HG02970 (cell line): ENCODE measurements around the gene NXPE2.
"Not testable (repeated sequence)": the region's sequence is repeated elsewhere in the genome, so short reads cannot be mapped to it uniquely, and the experiment has no call there.

ENCODE experiments used
- ATAC-seq: cut with Tn5 transposase; IDR thresholded peaks from one replicate; pipeline ENCODE4 v1.9.1; 2021; ENCODE audit warnings: mild to moderate bottlenecking, moderate library complexity, moderate number of reproducible peaks; ENCODE audit not compliant: unreplicated experiment, low FRiP score

NXPE2 gene

DNA sequence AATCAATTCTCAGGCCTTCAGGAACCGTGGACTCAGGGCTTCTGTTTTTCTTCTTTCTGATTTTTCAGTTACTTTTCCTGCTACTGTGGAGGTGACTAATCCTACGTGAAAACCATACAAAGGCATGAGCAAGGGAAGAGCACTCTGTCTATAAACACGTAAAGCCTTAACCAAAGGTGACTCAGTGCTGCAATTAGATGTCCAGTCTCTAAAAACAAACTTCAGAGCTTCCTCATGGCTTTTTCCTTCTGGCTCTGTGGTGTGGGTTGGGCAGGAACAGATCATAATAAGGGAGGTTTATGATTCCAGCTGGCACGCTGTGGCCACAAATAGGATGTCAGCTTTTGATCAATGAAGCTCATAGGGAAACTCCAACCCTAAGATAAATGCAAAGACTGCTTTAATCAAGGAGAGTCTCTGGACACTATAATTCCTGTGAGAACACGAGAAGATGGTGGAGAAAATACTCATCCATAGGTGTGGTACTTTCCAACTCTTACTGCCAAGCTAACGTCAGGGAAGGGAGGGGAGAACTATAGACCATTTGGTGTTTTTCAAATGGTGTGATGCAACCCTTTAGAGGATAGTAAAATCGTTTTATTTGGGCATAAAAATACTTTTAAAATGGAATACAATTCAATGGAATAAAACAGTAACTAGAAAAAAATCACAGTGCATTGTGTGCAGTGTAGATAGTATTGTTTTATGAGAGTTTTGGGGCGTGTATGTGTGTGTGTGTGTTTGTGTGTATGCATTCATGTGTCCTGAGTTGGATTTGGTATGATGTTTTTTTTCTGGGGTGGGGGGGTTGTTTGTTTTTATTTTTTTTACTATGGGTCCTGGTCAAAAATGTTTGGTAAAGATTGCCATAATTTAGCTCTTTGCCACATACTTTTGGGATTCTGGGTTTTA lies at the start of gene NXPE2:
Gene NXPE2, plus strand, starts transcription at position 403 of the 912 bp plus-strand sequence. Its CDS starts 49 bp downstream, at position 452.
- ATAC-seq = no peak

DNA sequence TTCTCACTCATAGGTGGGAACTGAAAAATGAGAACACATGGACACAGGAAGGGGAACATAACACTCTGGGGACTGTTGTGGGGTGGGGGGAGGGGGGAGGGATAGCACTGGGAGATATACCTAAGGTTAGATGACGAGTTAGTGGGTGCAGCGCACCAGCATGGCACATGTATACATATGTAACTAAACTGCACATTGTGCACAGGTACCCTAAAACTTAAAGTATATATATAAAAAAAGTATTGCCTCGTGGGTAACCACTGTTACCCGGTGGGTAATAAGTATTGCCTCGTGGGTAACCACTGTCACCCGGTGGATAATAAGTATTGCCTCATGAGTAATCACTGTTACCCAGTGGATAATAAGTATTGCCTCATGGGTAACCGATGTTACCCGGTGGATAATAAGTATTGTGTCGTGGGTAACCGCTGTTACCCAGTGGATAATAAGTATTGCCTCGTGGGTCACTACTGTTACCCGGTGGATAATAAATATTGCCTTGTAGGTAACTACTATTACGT lies 46.8 kb upstream of the NXPE2 start:
- not testable (repeated sequence) for ATAC-seq

DNA sequence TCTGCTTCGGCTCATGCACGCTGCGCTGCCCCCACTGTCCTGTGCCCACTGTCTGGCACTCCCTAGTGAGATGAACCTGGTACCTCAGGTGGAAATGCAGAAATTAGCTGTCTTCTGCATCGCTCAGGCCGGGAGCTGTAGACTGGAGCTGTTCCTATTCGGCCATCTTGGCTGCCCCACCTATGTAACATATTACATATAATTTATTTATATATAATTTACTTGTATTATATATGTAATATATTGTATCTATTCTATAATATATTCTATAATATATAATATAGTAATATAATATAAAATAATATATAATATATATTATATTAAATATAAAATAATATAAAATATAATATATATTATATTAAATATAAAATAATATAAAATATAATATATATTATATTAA lies 38.9 kb upstream of the NXPE2 start:
- not testable (repeated sequence) for ATAC-seq

DNA sequence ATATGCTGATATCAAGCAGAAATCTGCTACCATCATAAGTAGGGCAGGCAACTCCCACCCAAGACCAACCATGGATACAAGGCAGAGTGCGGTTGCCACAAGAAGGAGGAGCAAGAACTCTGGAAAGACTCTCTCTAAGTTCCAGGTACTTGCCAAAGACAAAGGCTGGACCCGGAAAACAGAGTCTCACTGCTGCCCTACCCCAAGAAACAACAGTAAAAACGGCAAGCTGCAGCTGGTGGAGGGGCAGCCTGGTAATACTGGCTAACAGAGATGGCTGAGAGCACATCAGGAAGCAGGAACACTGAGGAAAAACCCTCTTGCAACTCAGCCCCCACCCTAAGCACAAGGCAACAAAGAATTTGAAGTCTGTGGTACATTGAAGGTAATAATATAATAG lies 27.7 kb upstream of the NXPE2 start:
- no peak for ATAC-seq

DNA sequence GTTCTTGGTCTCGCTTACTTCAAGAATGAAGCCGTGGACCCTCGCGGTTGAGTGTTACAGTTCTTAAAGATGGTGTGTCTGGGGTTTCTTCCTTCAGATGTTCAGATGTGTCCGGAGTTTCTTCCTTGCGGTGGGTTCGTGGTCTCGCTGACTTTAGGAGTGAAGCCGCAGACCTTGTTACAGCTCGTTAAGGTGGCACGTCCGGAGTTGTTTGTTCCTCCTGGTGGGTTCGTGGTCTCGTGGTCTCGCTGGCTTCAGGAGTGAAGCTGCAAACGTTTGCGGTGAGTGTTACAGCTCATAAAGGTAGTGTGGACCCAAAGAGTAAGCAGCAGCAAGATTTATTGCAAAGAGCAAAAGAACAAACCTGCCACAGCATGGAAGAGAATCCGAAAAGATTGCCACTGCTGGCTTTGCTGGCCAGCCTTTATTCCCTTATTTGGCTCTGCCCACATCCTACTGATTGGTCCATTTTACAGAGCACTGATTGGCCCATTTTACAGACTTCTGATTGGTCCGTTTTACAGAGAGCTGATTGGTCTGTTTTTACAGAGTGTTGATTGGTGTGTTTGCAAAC lies 27.1 kb upstream of the NXPE2 start:
- no peak for ATAC-seq

DNA sequence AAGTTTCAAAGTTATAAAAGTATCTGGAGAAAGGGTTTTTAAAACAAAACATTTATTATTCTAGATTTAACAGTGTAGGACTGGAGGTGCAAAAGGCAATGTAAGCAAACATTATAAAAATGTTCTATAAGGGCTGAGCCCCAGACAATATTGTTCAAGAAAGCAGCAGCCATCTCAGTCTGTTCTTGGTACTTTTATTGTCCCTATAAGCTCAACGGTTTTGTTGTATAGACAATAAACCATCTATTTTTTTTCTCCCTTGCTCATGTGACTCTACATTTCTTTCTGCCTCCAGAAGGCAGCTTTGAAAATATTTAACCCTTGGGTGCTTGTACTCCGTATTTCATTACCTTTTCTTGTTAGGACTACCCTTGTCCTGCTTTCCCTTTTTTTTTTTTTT lies 25.2 kb upstream of the NXPE2 start:
- no peak for ATAC-seq

DNA sequence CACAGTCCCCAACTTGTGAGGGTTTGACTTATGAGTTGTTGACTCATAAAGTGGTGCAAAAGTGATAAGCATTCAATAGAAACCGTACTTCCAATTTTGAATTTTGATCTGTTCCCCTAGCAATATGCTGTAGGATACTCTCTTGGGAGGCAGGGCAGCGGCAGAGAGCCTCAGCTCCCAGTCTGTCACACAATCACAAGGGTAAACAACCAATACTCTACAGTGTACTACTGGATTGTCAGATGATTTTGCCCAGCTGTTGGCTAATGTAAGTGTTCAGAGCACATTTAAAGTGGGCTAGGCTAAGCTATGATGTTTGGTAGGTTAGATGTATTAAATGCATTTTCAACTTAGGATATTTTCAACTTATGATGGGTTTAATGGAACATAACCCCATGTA lies 13.7 kb upstream of the NXPE2 start:
- ATAC-seq = no peak

DNA sequence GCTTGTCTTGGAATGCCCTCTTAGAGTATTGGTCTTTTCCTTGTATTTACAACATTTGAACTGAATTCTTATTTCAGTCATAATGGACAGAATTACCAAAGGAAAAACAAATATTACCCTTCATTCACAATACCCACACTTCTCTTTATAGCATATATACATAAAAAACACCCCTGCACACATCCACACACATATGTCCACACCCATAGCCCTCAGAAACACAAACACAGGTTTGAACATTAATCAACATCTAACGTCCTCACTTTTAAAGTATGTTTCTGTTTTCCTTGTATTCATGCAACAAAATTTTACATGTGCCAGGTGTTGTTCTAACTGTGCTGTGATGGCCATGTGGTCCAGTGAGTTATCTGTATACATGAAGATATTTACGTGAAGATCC lies 11.6 kb upstream of the NXPE2 start:
- ATAC-seq = no peak

DNA sequence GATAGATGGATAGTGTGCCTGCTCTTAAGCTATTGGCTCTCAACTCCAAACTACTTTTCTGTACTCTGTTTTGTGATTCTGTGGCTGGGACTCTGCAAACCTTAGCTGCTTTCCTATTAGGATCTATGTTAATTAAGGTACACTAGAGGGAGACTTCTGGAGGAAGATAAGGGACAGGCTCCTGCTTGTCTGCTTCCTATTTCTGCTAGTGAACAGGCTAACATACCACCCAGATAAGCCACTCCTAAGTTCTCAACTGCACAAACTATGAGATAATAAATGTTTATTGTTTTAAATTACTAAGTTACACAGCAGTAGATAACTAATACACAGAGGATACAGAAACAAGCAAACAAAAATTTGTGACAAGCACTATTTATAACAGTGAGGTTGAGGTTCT lies 10.2 kb upstream of the NXPE2 start:
- ATAC-seq = no peak

DNA sequence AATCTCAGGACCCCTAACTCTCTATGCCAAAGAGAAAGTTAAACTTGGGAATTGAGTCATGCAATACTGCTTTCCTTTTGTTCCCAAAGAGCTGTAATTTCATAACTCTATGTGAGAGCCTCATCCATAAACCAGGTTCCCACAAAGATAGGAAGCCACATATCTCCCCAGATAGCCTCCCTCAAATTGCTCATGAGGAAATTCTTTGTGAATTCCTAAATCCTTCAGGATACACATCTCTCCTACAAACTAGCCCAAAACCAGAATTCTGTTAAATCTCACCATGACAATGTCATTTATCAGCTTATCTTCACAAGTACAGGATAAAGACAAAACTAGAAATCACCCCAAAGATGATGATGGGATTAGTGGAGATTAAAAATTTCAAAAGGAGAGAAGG lies 4.7 kb upstream of the NXPE2 start:
- no peak for ATAC-seq

DNA sequence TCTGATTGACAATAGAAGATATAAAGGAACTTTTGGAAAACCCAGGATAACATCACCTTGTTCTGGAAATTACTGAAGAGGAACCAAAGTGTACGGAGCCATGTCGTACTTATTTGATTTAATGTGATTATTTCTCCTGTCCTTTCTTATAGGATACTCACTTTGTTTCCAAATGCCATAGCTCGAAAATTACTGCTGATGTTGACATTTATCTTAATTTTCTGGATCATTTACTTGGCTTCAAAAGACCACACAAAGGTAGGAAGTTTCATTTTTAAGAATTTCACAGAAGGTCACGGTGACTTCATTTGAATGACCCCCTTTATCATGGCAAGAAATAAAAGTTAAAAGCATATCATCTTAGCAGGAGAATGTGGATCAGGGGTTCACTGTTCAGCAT lies 1.2 kb downstream of the NXPE2 start:
- ATAC-seq = no peak

DNA sequence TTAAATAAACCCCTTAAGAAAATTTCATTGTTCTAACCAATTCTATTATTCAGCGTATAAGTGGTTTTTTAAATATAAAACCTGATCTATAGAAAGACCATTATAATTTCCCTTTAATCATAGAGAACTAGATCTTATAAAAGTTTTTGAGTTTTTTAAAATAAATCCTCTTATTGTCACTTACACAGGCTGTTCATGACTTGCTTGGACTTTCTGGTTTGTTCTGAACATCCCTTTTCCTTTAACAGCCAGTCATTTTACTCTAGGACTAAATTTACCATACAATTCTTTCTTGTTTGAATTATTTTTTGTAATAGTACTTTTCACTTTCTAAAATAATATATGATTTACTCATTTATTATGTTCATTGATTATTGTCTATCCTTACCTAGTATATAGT lies 4.7 kb downstream of the NXPE2 start:
- no peak for ATAC-seq

DNA sequence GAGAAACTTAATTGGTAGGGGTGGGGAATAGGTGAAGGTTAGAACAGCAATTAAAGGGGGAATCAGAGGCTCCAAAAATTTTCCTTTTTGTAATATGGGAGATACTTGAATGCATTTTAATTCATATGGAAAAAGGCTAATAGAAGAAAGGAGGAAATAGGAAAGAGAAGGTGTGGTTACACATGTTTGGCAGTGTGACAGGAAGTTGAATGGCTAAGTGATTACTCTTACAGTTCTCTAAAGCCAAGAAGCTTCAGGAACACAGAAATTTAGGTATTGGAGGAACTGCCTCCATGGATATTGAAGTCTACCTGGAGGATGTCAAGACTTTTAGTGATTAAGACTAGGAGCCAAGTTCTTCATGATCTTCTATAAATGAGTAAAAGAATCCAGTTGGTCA lies 6.3 kb downstream of the NXPE2 start:
- ATAC-seq = no peak

DNA sequence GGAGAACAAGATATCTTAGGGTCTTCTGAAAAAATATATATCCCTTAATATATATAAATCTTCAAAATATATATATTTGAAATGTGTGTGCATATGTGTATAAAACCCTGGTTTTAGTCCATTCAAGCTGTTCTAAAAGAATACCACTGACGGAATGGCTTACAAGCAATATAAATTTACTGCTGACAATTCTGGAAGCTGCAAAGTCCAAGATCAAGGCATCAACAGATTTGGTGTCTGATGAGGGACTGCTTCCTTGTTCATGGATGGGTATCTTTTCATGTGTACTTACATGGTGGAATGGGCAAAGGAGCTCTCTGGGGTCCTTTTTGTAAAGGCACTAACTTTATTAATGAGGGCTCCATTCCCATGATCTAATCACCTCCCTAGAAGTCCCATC lies 6.8 kb downstream of the NXPE2 start:
- ATAC-seq = no peak

DNA sequence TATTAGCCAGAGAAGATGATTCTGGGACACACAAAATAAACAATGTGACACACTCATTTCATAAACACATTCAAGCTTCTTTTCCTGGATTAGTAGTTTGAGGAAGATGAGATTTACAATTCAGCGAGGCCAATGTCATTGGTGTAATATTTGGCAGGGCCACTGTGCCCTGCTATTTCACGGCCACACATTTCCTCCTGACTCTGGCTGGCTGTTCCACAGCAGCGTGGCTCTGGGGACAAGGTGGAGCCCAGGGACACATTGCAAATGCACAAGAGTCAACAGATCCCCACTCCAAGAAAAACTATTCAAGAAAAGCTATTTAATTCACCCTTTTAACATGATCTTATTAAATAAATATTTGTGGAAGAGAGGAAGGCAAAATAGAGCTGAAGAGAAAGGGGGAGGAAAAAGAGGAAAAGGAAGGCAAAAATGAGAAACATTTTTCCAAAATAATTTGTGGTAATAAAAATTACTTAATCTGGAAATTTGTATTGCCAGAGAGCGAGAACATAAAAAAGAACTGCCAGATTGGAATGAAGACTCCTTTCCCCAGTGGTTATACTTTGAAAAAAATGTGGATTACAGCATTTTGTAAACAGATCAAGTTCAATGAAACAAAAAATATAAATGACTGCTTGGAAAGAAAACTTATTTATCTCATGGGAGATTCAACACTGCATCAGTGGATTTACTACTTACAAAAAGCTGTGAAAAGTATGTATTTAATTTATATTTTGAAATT lies 27.1 kb downstream of the NXPE2 start:
- ATAC-seq = no peak

DNA sequence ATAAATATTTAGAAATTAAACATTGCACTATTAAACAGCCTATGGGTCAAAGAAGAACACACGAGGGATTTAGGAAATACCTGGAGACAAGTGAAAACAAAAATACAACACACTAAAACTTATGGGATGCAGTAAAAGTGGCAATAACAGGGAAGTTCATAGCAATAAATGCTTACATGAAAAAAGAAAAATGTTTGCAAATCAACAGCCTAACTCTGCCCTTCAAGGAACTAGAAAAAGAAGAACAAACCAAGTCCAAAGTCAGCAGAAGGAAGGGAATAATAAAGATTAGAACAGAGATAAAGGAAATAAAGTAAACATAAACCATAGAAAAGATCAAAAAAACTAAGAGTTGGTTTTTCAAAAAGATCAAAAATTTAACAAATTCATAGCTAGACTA lies 31.6 kb downstream of the NXPE2 start:
- ATAC-seq = no peak

DNA sequence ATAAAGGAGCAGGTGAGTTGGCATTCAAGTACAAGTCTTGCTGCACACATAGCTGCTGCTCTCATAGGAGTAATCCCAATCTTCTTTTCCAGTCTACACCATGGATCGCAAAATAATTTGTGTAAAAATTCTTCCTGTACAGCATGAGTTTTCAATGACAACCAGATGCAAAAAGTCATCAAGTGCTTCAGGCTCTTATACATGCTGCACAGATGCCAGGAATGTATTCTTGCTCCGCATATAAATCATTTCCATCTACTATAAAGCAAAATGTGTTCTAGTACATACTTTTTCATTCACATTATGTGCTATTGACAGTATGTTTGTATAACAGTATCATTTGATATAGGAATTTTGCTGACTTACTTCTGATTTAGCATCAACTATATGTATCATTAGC lies 35.4 kb downstream of the NXPE2 start:
- ATAC-seq = no peak

DNA sequence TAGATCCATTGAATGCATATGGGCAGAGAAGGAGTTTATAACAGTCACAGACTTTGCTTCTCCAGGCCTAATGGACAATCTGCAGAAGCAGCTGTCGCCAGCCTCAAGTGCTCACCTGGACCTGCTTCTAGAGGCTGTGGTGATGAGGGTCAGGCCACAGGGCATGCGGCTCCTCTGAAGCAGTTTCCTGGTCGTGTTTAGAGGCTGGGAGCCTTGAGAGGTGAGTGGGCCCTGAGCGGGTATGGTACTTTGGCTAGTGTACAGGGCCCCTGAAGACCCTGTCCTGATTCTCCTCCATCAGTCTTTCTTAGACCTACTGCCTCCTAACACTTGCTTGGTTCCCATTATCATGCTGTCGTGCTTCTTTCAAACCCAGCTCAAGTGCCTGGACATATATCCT lies 41.2 kb downstream of the NXPE2 start:
- ATAC-seq = no peak

DNA sequence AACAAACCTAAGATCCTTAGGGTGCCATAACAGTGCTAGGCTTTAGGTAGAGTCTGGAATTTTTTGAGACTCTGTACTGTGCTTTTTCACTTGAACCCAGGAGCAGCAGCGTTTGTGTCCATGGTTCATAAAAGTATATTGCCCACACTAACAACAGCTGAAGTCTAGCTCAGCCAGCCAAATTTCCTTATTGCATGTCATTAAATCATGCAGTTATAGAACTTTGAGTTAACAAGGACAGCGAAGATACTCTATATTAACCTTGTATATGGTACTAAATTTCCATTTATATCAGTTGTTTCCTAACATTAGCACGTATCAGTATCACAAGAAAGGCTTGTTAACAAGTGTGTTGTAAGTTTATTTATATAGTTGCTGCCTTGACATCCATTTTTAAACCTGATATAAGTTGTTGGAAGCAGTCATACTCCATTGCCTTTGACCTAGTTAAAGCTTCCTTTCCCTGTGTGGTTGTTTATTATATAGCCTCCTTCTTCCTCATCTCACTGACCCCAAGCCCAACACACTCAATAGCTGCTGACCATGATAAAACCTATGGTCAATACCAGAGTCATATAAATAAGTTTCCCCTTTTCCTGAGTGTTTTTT lies 46.7 kb downstream of the NXPE2 start:
- ATAC-seq = no peak

DNA sequence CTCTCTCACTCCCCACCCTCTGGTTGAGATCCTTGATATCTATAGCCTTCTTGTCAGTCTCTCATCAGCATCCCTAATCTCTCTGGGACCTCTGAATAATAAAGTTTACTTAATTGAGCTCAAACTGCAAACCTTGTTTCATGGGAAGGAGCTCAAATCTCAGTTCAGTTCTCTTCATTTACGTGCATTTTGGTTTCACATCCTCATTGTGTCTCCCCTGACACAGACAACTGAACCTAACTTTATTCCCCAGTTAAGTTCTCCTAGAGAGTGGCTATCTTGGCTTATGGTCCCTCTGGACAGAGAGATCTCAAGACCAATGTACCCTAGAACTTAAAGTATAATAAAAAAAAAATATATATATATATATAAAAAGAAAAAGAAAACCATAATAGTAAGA lies 47.3 kb downstream of the NXPE2 start:
- no peak for ATAC-seq

DNA sequence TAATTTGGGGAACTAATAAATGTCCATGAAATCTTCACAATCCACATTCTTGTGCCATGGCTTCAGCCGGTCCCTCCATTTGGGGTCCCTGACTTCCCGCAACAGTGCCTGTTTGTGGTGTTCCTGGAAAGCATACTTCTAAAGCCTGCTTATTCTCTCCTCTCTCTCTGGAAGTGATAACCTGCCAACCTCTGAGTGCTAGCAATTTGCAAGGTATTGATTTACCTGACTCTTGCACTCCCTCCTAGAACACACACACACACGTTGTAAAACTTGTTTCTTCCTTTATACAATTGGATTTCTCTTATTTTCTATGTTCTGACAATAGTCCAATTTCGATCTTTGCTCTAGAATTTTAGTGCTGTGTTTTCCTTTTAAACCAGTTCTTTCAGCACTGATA lies 58.5 kb downstream of the NXPE2 start:
- ATAC-seq = no peak
